RCC 7860 (cell line): ENCODE results near the gene GREB1L.
A peak's percentile ranks its signal among the peaks of the same experiment; 100 is the strongest.

Experiments used
- DNase-seq: peaks from one replicate; pipeline ENCODE4 v3.0.0-alpha.2; 2015; ENCODE audit warnings: low spot score
- FAIRE-seq: peaks from 2 replicates; lab custom pipeline; 2012; peaks lifted over from hg19 to GRCh38; lab: Jason Lieb, UNC

Gene GREB1L

GRCh38 chr18:21479721-21480120, 237.7 kb downstream of the GREB1L start:
- DNase-seq (no peak), FAIRE-seq (no peak)

- DNase-seq (no peak), FAIRE-seq (no peak)
Observed at GRCh38 chr18:21481739-21482138, 239.7 kb downstream of the GREB1L start.

GRCh38 chr18:21483051-21483450, 241.0 kb downstream of the GREB1L start:
- FAIRE-seq = no peak
- DNase-seq = no peak

DNA sequence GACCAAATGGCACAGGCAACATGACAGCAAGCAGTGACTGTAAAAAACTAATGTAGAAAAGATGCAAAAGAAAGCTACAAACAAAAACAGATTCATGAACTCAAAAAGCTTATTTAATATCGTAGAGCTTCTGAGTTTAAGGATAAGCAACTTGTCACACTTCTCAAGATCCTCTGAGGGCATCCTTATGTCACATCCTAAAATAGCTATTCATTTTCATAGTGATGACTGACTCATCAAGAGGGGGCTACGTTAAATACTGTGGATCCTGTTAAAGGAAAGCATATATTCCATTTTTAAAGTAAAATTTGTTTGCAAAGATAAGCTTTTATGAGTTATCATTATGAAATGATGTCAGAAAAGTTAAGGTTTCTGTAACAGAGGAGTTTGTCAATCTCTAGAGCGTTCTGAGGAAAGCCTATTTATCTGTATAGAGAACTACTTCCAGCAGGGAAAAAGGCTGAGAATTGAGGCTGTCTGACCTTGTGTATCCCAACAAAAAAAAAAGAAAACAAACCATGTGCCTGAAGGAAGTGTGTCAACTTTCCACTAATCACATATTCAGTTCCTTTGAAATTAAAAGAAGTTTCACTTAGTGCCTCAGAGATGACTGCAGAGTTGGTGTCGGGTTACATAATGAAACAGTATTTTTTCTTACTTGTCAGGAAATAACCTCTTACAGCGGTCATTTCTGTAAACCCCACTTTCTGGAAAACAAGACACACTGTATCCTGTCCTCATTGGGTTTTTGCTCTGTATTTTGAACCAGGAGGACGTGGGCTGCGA, 243.0 kb downstream of the GREB1L start:
- FAIRE-seq (no peak), DNase-seq (no peak)

DNA sequence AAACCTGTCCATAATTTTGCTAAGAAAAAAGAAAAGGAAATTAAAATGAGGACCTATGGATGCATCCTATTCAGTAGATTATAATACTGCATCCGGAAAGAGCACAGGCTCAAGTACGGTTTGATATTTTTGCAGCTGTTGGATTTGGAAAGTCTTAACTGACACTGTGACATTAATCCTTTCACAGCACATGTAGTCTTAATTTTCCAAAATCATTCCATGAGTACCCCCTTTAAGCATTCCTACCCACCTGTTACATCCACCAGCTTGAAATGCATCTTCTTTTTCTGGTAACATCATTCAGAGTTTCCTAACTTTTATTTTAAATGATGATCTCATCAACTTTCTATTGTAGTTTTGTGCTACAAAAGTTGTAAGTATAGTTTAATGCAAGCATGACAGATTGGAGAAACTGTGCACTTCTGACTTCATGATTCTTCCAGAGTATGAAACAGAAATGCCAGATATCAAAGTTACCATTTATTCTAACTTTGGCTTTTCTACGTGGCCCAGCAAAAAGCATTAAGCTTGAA, 244.9 kb downstream of the GREB1L start:
- FAIRE-seq (no peak), DNase-seq (no peak)

- DNase-seq (peak; percentile 38), FAIRE-seq (no peak)
Observed at GRCh38 chr18:21489119-21489750, 247.2 kb downstream of the GREB1L start.

GRCh38 chr18:21489919-21490495, 248.0 kb downstream of the GREB1L start:
- FAIRE-seq (no peak), DNase-seq (no peak)

GRCh38 chr18:21490748-21491147, 248.7 kb downstream of the GREB1L start:
- FAIRE-seq = no peak

GRCh38 chr18:21496277-21496835, 254.3 kb downstream of the GREB1L start:
- DNase-seq = no peak

More at GRCh38 chr18:21490748-21491147, 248.7 kb downstream of the GREB1L start:
- no peak for DNase-seq

GRCh38 chr18:21499997-21500396, 258.0 kb downstream of the GREB1L start:
- FAIRE-seq (no peak), DNase-seq (no peak)

More at GRCh38 chr18:21496277-21496835, 254.3 kb downstream of the GREB1L start:
- FAIRE-seq = no peak

DNA sequence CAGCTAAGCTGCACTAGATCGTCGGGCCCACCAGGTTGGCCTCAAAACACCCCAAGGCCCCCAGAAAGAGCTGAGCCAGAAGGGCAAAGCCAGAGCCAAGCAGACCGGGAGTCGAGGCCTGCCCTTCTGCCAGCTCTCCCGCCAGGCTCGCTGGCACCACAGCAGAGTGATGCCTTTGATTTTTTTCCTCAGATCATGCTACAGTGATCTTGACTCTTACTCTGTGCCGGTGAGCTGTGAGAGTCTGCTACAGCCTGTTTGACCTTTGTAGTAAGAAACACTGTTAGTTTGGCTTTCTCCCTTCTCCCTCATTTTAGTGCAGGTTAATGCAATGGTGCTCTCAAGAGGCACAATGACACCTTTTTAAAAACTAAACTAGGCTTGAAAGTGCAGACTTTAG, 260.6 kb downstream of the GREB1L start:
- DNase-seq (no peak), FAIRE-seq (no peak)

DNA sequence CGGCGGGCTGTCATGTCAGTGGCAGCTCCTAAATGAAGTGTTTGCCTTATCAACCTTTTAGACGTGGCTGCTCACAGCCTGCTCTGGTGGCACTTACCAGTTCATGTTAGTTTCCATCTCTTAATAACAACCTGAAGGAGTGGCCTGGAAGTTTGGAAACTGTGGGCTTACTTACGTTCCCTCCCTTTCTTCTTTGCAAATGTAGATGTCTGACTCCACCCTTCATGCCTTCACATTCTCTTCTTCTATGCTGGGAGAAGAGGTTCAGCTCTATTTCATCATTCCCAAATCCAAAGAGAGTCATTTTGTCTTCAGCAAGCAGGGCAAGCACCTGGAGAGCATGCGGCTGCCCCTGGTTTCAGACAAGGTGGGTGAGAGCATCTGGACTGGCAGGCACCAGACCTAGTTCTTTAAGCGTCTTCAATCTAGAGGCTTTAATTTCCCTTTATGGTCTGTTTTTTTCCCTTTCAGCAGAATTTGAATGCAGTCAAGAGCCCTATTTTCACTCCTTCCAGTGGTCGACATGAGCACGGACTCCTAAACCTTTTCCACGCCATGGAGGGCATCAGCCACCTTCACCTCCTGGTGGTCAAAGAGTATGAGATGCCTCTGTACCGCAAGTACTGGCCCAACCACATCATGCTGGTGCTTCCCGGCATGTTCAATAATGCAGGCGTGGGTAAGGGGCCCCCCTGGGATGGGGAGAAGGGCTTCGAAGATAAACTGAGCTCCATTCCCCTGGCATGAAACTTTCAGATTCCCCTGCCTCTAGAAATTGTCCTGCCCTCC, 266.1 kb downstream of the GREB1L start:
- DNase-seq (no peak), FAIRE-seq (no peak)

DNA sequence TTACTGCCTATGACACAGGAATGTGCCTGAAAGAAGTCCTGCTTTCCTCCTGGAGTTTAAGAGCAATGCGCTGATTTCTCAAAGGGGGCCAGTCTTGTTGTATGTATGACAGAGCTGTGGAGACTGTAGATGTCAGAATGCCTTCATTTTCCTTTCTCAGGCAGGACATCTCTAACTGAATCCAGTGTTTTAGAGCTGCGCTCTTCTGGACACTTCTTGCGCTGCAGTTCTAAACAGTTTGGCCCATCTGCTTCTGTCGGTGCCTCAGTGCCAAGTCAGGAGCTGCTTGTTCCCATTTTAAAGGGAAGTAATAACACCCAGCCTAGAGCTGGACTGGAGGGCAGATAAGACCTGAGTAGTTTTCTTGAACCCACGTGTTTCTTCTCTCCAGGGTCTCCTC, 267.0 kb downstream of the GREB1L start:
- FAIRE-seq (no peak), DNase-seq (no peak)

- FAIRE-seq = no peak
- no peak for DNase-seq
Observed at GRCh38 chr18:21513292-21513691, 271.3 kb downstream of the GREB1L start.

- FAIRE-seq (no peak), DNase-seq (no peak)
Observed at GRCh38 chr18:21513741-21514140, 271.7 kb downstream of the GREB1L start.

- no peak for FAIRE-seq
- DNase-seq = no peak
Observed at GRCh38 chr18:21522530-21522929, 280.5 kb downstream of the GREB1L start.

- DNase-seq = no peak
- no peak for FAIRE-seq
Observed at GRCh38 chr18:21525916-21526315, 283.9 kb downstream of the GREB1L start.

- no peak for DNase-seq
- no peak for FAIRE-seq
Observed at GRCh38 chr18:21526463-21526862, 284.4 kb downstream of the GREB1L start.

- DNase-seq (no peak), FAIRE-seq (no peak)
Observed at GRCh38 chr18:21534327-21534726, 292.3 kb downstream of the GREB1L start.

- DNase-seq (no peak), FAIRE-seq (no peak)
Observed at GRCh38 chr18:21538230-21538629, 296.2 kb downstream of the GREB1L start.

DNA sequence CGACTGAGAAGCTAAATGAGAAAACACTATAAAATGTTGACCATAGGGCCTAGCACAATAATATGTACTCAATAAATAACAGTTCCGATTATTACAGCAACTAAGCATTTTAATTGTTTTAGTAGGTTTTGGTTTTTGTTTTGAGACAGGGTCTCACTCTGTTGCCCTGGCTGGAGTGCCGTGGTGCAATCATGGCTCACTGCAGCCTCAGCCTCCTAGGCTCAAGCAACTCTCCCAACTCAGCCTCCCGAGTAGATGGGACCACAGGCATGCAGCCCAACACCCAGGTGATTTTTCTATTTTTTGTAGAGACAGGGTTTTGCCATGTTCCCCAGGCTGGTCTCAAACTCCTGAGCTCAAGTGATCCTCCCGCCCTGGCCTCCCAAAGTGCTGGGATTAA, 304.4 kb downstream of the GREB1L start:
- no peak for DNase-seq
- FAIRE-seq = no peak
